K562 (cell line): ENCODE results near the gene ADAP1. TPM values are rescaled to one million over a fixed set of nuclear protein-coding genes. Genes with fewer than 3 reads are reported as not detected.
A peak's percentile ranks its signal among the peaks of the same experiment; 100 is the strongest.

Experiments
- ATAC-seq: fragments of 200-7000 bp; cut with Tn5 transposase; 3 replicates; pipeline ENCODE4 v1.9.1; 2020; ENCODE audit warnings: moderate library complexity
- BruUV-seq: library from RNA; stranded (reverse); fragments of 400-500 nt; replicated peaks from 2 replicates; lab custom pipeline; 2021; lab: Mats Ljungman, UMichigan
- CTCF ChIA-PET: fragments of 300-600 bp; formaldehyde crosslinking; extraction: SDS; loops from one replicate; lab custom pipeline; 2021; ENCODE audit warnings: low intra/inter-chr PET ratio; lab: Yijun Ruan, JAX
- POLR2A ChIA-PET: fragments of 300-600, 350-650 bp; sonication (Branson Sonifier 250); formaldehyde crosslinking; extraction: SDS; loops from one replicate; lab custom pipeline; 2021; ENCODE audit warnings: antibody characterized with exemption, inconsistent platforms; lab: Yijun Ruan, JAX
- DNase-seq, 4 experiments: peaks; one replicate each; pipeline versions ENCODE4 v3.0.0 to v3.0.0-alpha.2; 2011 to 2018; ENCODE audit warnings: low spot score in 3 of 4, mixed read lengths in 3 of 4; ENCODE audit errors: extremely low read depth in 1 of 4
- FAIRE-seq: peaks from 2 replicates; lab custom pipeline; 2011; peaks lifted over from hg19 to GRCh38; lab: Jason Lieb, UNC
- H2AFZ ChIP-seq: 2 replicates; pipeline ENCODE4 v1.6.0; 2011; ENCODE audit warnings: low read depth, low read length, control low read depth, inconsistent platforms
- H3K27ac ChIP-seq: fragments of 200-600 bp; 3 replicates; pipeline ENCODE4 v1.8.0; 2011; ENCODE audit warnings: low read depth, mild to moderate bottlenecking, control low read depth, inconsistent platforms, low read length, moderate library complexity, mixed read lengths; ENCODE audit errors: extremely low read depth
- H3K27me3 ChIP-seq, 2 experiments: fragments of 300-600 bp in 1 of 2; 2 replicates in 1 of 2; 3 replicates in 1 of 2; pipeline versions ENCODE4 v1.6.0 to v1.8.0; 2011; ENCODE audit warnings: inconsistent platforms in 2 of 2, low read length in 2 of 2, mild to moderate bottlenecking in 1 of 2, mixed read lengths in 1 of 2, moderate library complexity in 1 of 2; ENCODE audit not compliant: control insufficient read depth in 2 of 2, insufficient read depth in 2 of 2
- H3K36me3 ChIP-seq: fragments of 300-600 bp; 3 replicates; pipeline ENCODE4 v1.8.0; 2011; ENCODE audit warnings: mild to moderate bottlenecking, low read length, inconsistent platforms; ENCODE audit not compliant: control insufficient read depth, insufficient read depth
- H3K4me1 ChIP-seq, 2 experiments: fragments of 200-600 bp in 1 of 2; replicated peaks in 1 of 2; 2 replicates in 1 of 2; 3 replicates in 1 of 2; pipeline versions ENCODE4 v1.5.1 to v1.8.0; 2011; ENCODE audit warnings: inconsistent platforms in 2 of 2, low read length in 2 of 2, mild to moderate bottlenecking in 1 of 2, mixed read lengths in 1 of 2, moderate library complexity in 1 of 2; ENCODE audit not compliant: control insufficient read depth in 2 of 2, insufficient read depth in 2 of 2
- H3K4me2 ChIP-seq: 2 replicates; pipeline ENCODE4 v1.6.1; 2011; ENCODE audit warnings: low read length, control low read depth, inconsistent platforms, mixed read lengths; ENCODE audit not compliant: insufficient read depth
- H3K4me3 ChIP-seq: fragments of 200-600 bp; sonication (generic), shearing (Covaris generic); 2 replicates; pipeline ENCODE4 v1.5.1; 2016; ENCODE audit warnings: control low read depth, inconsistent platforms
- H3K79me2 ChIP-seq: fragments of 200-600 bp; 3 replicates; pipeline ENCODE4 v1.8.0; 2011; ENCODE audit warnings: low read length, inconsistent platforms; ENCODE audit not compliant: control insufficient read depth, insufficient read depth
- H3K9ac ChIP-seq, 2 experiments: 2 replicates each; pipeline versions ENCODE4 v1.6.0 to v1.6.1; 2011; ENCODE audit warnings: low read depth in 2 of 2, low read length in 2 of 2, control low read depth in 1 of 2, inconsistent platforms in 1 of 2, mild to moderate bottlenecking in 1 of 2, mixed read lengths in 1 of 2; ENCODE audit not compliant: insufficient read depth in 1 of 2
- H3K9me1 ChIP-seq: one replicate; pipeline ENCODE4 v1.6.0; 2011; ENCODE audit warnings: inconsistent platforms, mild to moderate bottlenecking, low read length, moderate library complexity; ENCODE audit not compliant: control insufficient read depth, insufficient read depth
- H3K9me3 ChIP-seq: replicated peaks from 2 replicates; pipeline ENCODE4 v1.5.1; 2011; ENCODE audit warnings: low read depth, low read length, inconsistent platforms; ENCODE audit not compliant: control insufficient read depth, insufficient read depth
- H4K20me1 ChIP-seq: replicated peaks from 2 replicates; pipeline ENCODE4 v1.6.1; 2011; ENCODE audit warnings: low read length, inconsistent platforms, mixed read lengths; ENCODE audit not compliant: control insufficient read depth, insufficient read depth
- CREBBP ChIP-seq: IDR thresholded peaks from one replicate; pipeline ENCODE4 v1.6.1; 2012; ENCODE audit warnings: low read depth, mild to moderate bottlenecking, control low read depth, inconsistent platforms, low read length
- GABPB2 ChIP-seq: fragments of 250-450 bp; sonication (Bioruptor Pico); conservative IDR thresholded peaks from 2 replicates; pipeline ENCODE4 v1.5.1; 2021; ENCODE audit warnings: mild to moderate bottlenecking
- KLF6 ChIP-seq: fragments of 250-450 bp; sonication (Bioruptor Pico); IDR thresholded peaks from 2 replicates; pipeline ENCODE4 v1.4.0; 2020; ENCODE audit warnings: mild to moderate bottlenecking, moderate library complexity, borderline replicate concordance
- MBD2 ChIP-seq: sonication (generic); IDR thresholded peaks from 2 replicates; pipeline ENCODE4 v1.6.1; 2016; ENCODE audit warnings: low read depth, borderline replicate concordance
- NR1H2 ChIP-seq: sonication (generic); formaldehyde crosslinking; IDR thresholded peaks from 2 replicates; pipeline ENCODE4 v1.4.0; 2020; ENCODE audit warnings: mild to moderate bottlenecking, missing genetic modification reagents
- SP1 ChIP-seq: sonication (generic); formaldehyde crosslinking; IDR thresholded peaks from 2 replicates; pipeline ENCODE4 v1.8.1; 2022; ENCODE audit warnings: mild to moderate bottlenecking, missing genetic modification reagents
- SREBF2 ChIP-seq: sonication (generic); formaldehyde crosslinking; IDR thresholded peaks from 2 replicates; pipeline ENCODE4 v1.4.0; 2020; ENCODE audit warnings: mild to moderate bottlenecking, missing genetic modification reagents
- TAF1 ChIP-seq: IDR thresholded peaks from 2 replicates; pipeline ENCODE4 v1.6.1; 2011; ENCODE audit warnings: mild to moderate bottlenecking, low read length, moderate library complexity; ENCODE audit not compliant: insufficient read depth, control insufficient read depth, severe bottlenecking; ENCODE audit errors: extremely low read depth
- TAF15 ChIP-seq: fragments of 200-400 bp; formaldehyde crosslinking; IDR thresholded peaks from 2 replicates; pipeline ENCODE4 v1.6.1; 2017; ENCODE audit warnings: mild to moderate bottlenecking, low read depth, low read length, moderate library complexity
- TCF7 ChIP-seq: sonication (generic); IDR thresholded peaks from 2 replicates; pipeline ENCODE4 v1.6.1; 2016; ENCODE audit warnings: antibody characterized with exemption, borderline replicate concordance
- TRIM28 ChIP-seq: fragments of 450-650 bp; IDR thresholded peaks from 2 replicates; pipeline ENCODE4 v1.6.1; 2017
- ZBTB17 ChIP-seq: fragments of 450-650 bp; formaldehyde crosslinking; IDR thresholded peaks from 2 replicates; pipeline ENCODE4 v1.4.0; 2020; ENCODE audit warnings: mild to moderate bottlenecking
- ZNF197 ChIP-seq: fragments of 200-800 bp; sonication (Bioruptor generic); IDR thresholded peaks from 2 replicates; pipeline ENCODE4 v1.6.1; 2016; ENCODE audit warnings: low read depth, missing genetic modification characterization, missing compliant biosample characterization
- ZNF431 ChIP-seq: sonication (generic); formaldehyde crosslinking; IDR thresholded peaks from 2 replicates; pipeline ENCODE4 v1.8.0; 2022; ENCODE audit warnings: mild to moderate bottlenecking, missing genetic modification reagents
- ZZZ3 ChIP-seq: fragments of 450-650 bp; IDR thresholded peaks from 2 replicates; pipeline ENCODE4 v1.6.1; 2016; ENCODE audit warnings: antibody characterized with exemption, mild to moderate bottlenecking, moderate library complexity
- WGBS: fragments of 100-300 bp; shearing (Covaris generic); methylation state at CpG from one replicate; pipeline ENCODE4 v1.1.6; 2016; ENCODE audit warnings: low coverage, mixed read lengths; ENCODE audit not compliant: insufficient coverage; ENCODE audit errors: missing lambda C conversion rate; 5-methylcytosine and 5-hydroxymethylcytosine counted together
- in situ Hi-C: fragments of 300-500 bp; cut with MboI; formaldehyde crosslinking; loops from 4 replicates; pipeline ENCODE4 v1.15.0; 2018; ENCODE audit warnings: inconsistent platforms, mixed read lengths
- intact Hi-C: fragments of 100-400 bp; cut with micrococcal nuclease; formaldehyde crosslinking; loops from 2 replicates; pipeline ENCODE4 v1.14.2; 2022
- polyA plus RNA-seq, 8 experiments: library from polyadenylated mRNA; depleted of rRNA in 4 of 8; stranded (reverse) in 5 of 8; unstranded in 3 of 8; fragments of >200 nt; fragmentation: Nextera tagmentation in 2 of 8; fragmentation: Illumina TruSeq in 1 of 8; extraction: Ambion mirVana in 2 of 8; extraction: Trizol in 1 of 8; gene quantifications; 2 replicates each; pipeline versions ENCODE4 v1.2.1 to v1.2.3, GENCODE V29; 2011 to 2014; ENCODE audit warnings: inconsistent platforms in 1 of 8, missing spikeins in 1 of 8
- total RNA-seq, 7 experiments: library from RNA; depleted of rRNA in 6 of 7; stranded (reverse); fragments of >200 nt in 6 of 7; fragmentation: Illumina TruSeq in 2 of 7; extraction: Trizol in 2 of 7; gene quantifications; 2 replicates each; pipeline versions ENCODE4 v1.2.1 to v1.2.3, GENCODE V29; 2011 to 2021; ENCODE audit warnings: low replicate concordance in 1 of 7

Gene ADAP1
- total and polyA plus RNA-seq, 9 of the 15 experiments (the other 6 are each of a cell fraction or from before 2014, with no cell fraction given), result 0.27 to 1.4 (median 0.52) TPM; not detected in 3

DNA sequence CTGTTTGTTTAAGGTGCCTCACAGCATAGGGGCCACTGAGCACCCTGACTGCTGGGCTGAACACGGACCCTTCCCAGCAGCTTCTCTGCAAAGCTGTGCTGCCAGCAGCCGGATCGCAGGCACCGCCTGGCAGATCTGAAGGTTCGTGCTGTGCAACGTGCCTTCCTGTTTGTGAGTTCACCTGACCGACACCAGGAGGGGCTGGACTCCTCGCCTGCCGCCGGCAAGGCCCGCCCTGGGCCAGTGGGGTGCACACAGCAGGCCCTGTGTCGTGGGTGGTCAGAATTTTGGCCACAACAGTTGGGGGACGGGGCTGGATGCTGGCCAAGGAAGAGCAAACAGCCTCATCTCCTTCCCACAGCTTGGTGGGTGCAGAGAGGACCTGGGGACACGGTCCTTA, 41.1 kb upstream of the ADAP1 start:
- peaks cover 16% of the 10 kb centered on the region; the same call in 1 of the 3 replicates for H3K36me3 ChIP-seq
- H3K27ac ChIP-seq, result no peak overlapping the region
- 71% methylated on average over 9 of the region's 14 CpGs for WGBS
- ChIA-PET CTCF (interaction anchor here (0.5 to 4.1 kb wide), 3 partner anchors 69 to 91 kb away, joined by 3 to 111 read pairs (median 8); no protein-coding TSS in a partner anchor), POLR2A (interaction anchor here (1.6 kb wide), 1 partner anchor 90 kb away, joined by 3 read pairs; no protein-coding TSS in a partner anchor)
- FAIRE-seq (no peak), DNase-seq (no peak), ATAC-seq (no peak)
- H3K4me1 ChIP-seq, result peaks cover 0 to 78% of the 10 kb centered on the region in 2 experiments; a peak in 2 of 5 replicates
- no peaks in the 10 kb centered on the region for H3K9me1 ChIP-seq
- H3K4me2 ChIP-seq, result no peak overlapping the region
- H2AFZ ChIP-seq, result no peak overlapping the region
- TF ChIP-seq TRIM28 (no peak), ZZZ3 (no peak), ZNF431 (CRISPR knock-in tag) (no peak), ZBTB17 (CRISPR knock-in tag) (no peak), SP1 (CRISPR knock-in tag) (no peak), ZNF197 (CRISPR knock-in tag) (no peak), KLF6 (no peak), NR1H2 (CRISPR knock-in tag) (no peak), TAF1 (no peak), TAF15 (no peak), SREBF2 (CRISPR knock-in tag) (no peak), CREBBP (no peak), GABPB2 (CRISPR knock-in tag) (no peak), TCF7 (no peak), MBD2 (no peak)
- BruUV-seq, result no TSS peak
- H3K9ac ChIP-seq, result peak overlapping the region in 1 of 2 experiments; percentile 71; a peak in 2 of 4 replicates
- intact Hi-C loops, result no loop called here
- H3K79me2 ChIP-seq, result no peaks in the 10 kb centered on the region
- no peaks in the 10 kb centered on the region for H3K9me3 ChIP-seq
- H3K4me3 ChIP-seq, result no peak overlapping the region
- in situ Hi-C loops, result loop anchor here (5.0 to 25.0 kb wide), 2 partner anchors 67 to 167 kb away; partner anchors contain the start of gene ZFAND2A
- H4K20me1 ChIP-seq, result no peaks in the 10 kb centered on the region
- no peaks in the 10 kb centered on the region for H3K27me3 ChIP-seq
